K562 (cell line): ENCODE data around the gene PNCK. TPM values are rescaled to one million over a fixed set of nuclear protein-coding genes. Genes with fewer than 3 reads are reported as not detected.

Source experiments
- CCNT2 ChIP-seq: IDR thresholded peaks from 2 replicates; pipeline ENCODE4 v1.6.1; 2011; ENCODE audit warnings: borderline replicate concordance, low read depth, mild to moderate bottlenecking, moderate library complexity, mixed read lengths, low read length; ENCODE audit not compliant: insufficient read length; ENCODE audit errors: extremely low read depth
- CREB1 ChIP-seq, 2 experiments: sonication (generic) in 1 of 2; formaldehyde crosslinking in 1 of 2; IDR thresholded peaks; 2 replicates each; pipeline versions ENCODE4 v1.6.1 to v1.8.0; 2012 to 2022; ENCODE audit warnings: inconsistent platforms in 1 of 2, mild to moderate bottlenecking in 1 of 2, missing genetic modification reagents in 1 of 2, moderate library complexity in 1 of 2
- EP300 ChIP-seq: IDR thresholded peaks from 2 replicates; pipeline ENCODE4 v1.6.1; 2012; ENCODE audit warnings: low read length, improper control_type of control experiment
- GATA2 ChIP-seq: sonication (generic); formaldehyde crosslinking; IDR thresholded peaks from 2 replicates; pipeline ENCODE4 v1.4.0; 2020; ENCODE audit warnings: mild to moderate bottlenecking, missing genetic modification reagents
- GTF2E2 ChIP-seq: fragments of 200-800 bp; sonication (Bioruptor generic); IDR thresholded peaks from 2 replicates; pipeline ENCODE4 v1.6.1; 2016; ENCODE audit warnings: missing genetic modification characterization, missing compliant biosample characterization
- NEUROD1 ChIP-seq: fragments of 150-350 bp; IDR thresholded peaks from 2 replicates; pipeline ENCODE4 v1.6.1; 2014; ENCODE audit warnings: borderline replicate concordance, low read length, low read depth; ENCODE audit not compliant: partially characterized antibody
- PHF20 ChIP-seq: fragments of 450-650 bp; IDR thresholded peaks from 2 replicates; pipeline ENCODE4 v1.6.1; 2018; ENCODE audit not compliant: partially characterized antibody
- PRDM10 ChIP-seq: fragments of 450-650 bp; IDR thresholded peaks from 2 replicates; pipeline ENCODE4 v1.6.1; 2018; ENCODE audit not compliant: partially characterized antibody
- PURB ChIP-seq: sonication (generic); formaldehyde crosslinking; IDR thresholded peaks from 2 replicates; pipeline ENCODE4 v1.9.0; 2021; ENCODE audit warnings: low read depth, mild to moderate bottlenecking, missing genetic modification reagents
- RB1 ChIP-seq: fragments of 450-650 bp; IDR thresholded peaks from 2 replicates; pipeline ENCODE4 v1.6.1; 2017; ENCODE audit warnings: low read depth, mild to moderate bottlenecking
- SMARCE1 ChIP-seq: fragments of 450-650 bp; IDR thresholded peaks from 2 replicates; pipeline ENCODE4 v1.7.1; 2016; ENCODE audit warnings: mild to moderate bottlenecking
- TARDBP ChIP-seq: fragments of 450-650 bp; IDR thresholded peaks from 2 replicates; pipeline ENCODE4 v1.6.1; 2016
- USF1 ChIP-seq: sonication (generic); formaldehyde crosslinking; IDR thresholded peaks from 2 replicates; pipeline ENCODE4 v1.9.0; 2022; ENCODE audit warnings: mild to moderate bottlenecking, missing genetic modification reagents
- ZBTB7A ChIP-seq: IDR thresholded peaks from 2 replicates; pipeline ENCODE4 v1.6.1; 2011; ENCODE audit warnings: low read depth, mild to moderate bottlenecking, low read length, moderate library complexity, borderline replicate concordance; ENCODE audit not compliant: control insufficient read depth
- ZNF511 ChIP-seq: sonication (generic); formaldehyde crosslinking; IDR thresholded peaks from 2 replicates; pipeline ENCODE4 v1.8.0; 2022; ENCODE audit warnings: mild to moderate bottlenecking, missing genetic modification reagents
- ZNF76 ChIP-seq: fragments of 250-450 bp; sonication (Bioruptor Pico); IDR thresholded peaks from 2 replicates; pipeline ENCODE4 v1.4.0; 2020; ENCODE audit warnings: mild to moderate bottlenecking, moderate library complexity, borderline replicate concordance
- polyA plus RNA-seq, 8 experiments: library from polyadenylated mRNA; depleted of rRNA in 4 of 8; stranded (reverse) in 5 of 8; unstranded in 3 of 8; fragments of >200 nt; fragmentation: Nextera tagmentation in 2 of 8; fragmentation: Illumina TruSeq in 1 of 8; extraction: Ambion mirVana in 2 of 8; extraction: Trizol in 1 of 8; gene quantifications; 2 replicates each; pipeline versions ENCODE4 v1.2.1 to v1.2.3, GENCODE V29; 2011 to 2014; ENCODE audit warnings: inconsistent platforms in 1 of 8, missing spikeins in 1 of 8
- total RNA-seq, 7 experiments: library from RNA; depleted of rRNA in 6 of 7; stranded (reverse); fragments of >200 nt in 6 of 7; fragmentation: Illumina TruSeq in 2 of 7; extraction: Trizol in 2 of 7; gene quantifications; 2 replicates each; pipeline versions ENCODE4 v1.2.1 to v1.2.3, GENCODE V29; 2011 to 2021; ENCODE audit warnings: low replicate concordance in 1 of 7
- TF ChIP-seq, protein P1 (sequence below): fragments of 250-450 bp; sonication (Bioruptor Pico); IDR thresholded peaks from 2 replicates; pipeline ENCODE4 v1.4.0; 2020
- TF ChIP-seq, protein P2 (sequence below): fragments of 450-650 bp; IDR thresholded peaks from 2 replicates; pipeline ENCODE4 v1.6.1; 2016; ENCODE audit warnings: missing biosample characterization, missing genetic modification characterization

The PNCK gene
- total and polyA plus RNA-seq, 9 of the 15 experiments (the other 6 are each of a cell fraction or from before 2014, with no cell fraction given): 0.13 to 7.5 (median 1.2) TPM; not detected in 1

DNA sequence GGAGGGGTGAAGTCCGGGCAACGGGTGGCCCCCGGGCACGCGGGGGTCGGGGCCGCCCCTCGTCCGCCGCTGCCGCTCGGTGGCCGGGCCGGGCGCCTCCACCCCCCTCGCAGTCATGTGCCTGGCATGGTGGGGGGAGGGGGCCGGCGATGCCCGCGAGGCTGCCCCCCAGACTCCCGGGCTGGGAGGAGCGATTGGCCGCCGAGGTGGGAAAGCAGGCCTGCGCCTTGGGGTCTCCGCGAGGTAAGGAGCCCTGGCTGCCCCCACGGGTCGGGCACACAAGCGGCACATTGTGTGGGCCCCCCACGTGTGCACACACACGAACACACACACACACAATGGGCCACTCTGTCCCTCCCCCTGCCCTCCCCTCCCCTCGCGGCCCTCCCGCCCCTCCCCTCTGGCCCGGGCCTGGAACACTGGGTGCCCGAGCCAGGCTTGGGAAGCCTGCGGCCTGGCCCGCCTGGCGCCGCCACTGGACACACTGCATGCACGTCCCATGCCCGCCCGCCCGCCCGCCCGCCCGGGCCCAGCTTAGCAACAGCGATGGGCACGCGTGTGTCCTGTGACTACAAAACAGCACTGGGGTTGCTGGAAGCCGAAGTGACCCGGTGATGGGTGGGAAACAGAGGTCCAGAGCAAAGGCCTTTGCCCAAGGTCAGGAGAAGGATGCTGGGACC is 15.4 kb upstream of the PNCK start (continued):
- TF ChIP-seq CCNT2: peak; percentile 33
- no peak for TF ChIP-seq TARDBP
- TF ChIP-seq GTF2E2: no peak
- no peak for TF ChIP-seq PHF20
- TF ChIP-seq ZBTB7A: 0 out of 2 replicates have a peak, but pooled peaks have one; percentile 12
- TF ChIP-seq ZNF76 (CRISPR knock-in tag): no peak
- TF ChIP-seq, protein P1, sequence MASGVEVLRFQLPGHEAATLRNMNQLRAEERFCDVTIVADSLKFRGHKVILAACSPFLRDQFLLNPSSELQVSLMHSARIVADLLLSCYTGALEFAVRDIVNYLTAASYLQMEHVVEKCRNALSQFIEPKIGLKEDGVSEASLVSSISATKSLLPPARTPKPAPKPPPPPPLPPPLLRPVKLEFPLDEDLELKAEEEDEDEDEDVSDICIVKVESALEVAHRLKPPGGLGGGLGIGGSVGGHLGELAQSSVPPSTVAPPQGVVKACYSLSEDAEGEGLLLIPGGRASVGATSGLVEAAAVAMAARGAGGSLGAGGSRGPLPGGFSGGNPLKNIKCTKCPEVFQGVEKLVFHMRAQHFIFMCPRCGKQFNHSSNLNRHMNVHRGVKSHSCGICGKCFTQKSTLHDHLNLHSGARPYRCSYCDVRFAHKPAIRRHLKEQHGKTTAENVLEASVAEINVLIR (CRISPR knock-in tag): no peak
- TF ChIP-seq RB1: no peak
- TF ChIP-seq PURB (CRISPR knock-in tag): no peak
- no peak for TF ChIP-seq SMARCE1
- TF ChIP-seq CREB1 (IDR thresholded peaks at IDR 0.05): no peak
- no peak for TF ChIP-seq CREB1 (CRISPR knock-in tag; IDR thresholded peaks at IDR 0.05)
- TF ChIP-seq, protein P2, sequence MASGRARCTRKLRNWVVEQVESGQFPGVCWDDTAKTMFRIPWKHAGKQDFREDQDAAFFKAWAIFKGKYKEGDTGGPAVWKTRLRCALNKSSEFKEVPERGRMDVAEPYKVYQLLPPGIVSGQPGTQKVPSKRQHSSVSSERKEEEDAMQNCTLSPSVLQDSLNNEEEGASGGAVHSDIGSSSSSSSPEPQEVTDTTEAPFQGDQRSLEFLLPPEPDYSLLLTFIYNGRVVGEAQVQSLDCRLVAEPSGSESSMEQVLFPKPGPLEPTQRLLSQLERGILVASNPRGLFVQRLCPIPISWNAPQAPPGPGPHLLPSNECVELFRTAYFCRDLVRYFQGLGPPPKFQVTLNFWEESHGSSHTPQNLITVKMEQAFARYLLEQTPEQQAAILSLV (tag): no peak
- TF ChIP-seq USF1 (CRISPR knock-in tag): peak; percentile 36; the same call in 1 of the 2 replicates
- no peak for TF ChIP-seq EP300
- TF ChIP-seq ZNF511 (CRISPR knock-in tag): no peak
- no peak for TF ChIP-seq NEUROD1
- TF ChIP-seq GATA2 (CRISPR knock-in tag): no peak
- no peak for TF ChIP-seq PRDM10
